Activated CD4-positive, alpha-beta T cell treated with anti-CD3 and anti-CD28 coated beads, Interleukin-10, Interleukin-2, amounts not matched to agents 100 ng/mL and 50 ng/mL, durations not matched to agents 16 hours and 8 hours (primary cell): ENCODE data around the gene CCDC110.
"Not testable (repeated sequence)": the region's sequence is repeated elsewhere in the genome, so short reads cannot be mapped to it uniquely, and the experiment has no call there.

Experiments
- DNase-seq: peaks from one replicate; pipeline ENCODE4 v3.0.0-alpha.2; 2020

Gene CCDC110

GRCh38 chr4:185471235-185472102 is at the start of gene CCDC110:
Gene CCDC110 (minus strand): TSS chr4:185471733. CDS start chr4:185471683, 50 bp downstream.
- DNase-seq: peak; percentile 92

DNA sequence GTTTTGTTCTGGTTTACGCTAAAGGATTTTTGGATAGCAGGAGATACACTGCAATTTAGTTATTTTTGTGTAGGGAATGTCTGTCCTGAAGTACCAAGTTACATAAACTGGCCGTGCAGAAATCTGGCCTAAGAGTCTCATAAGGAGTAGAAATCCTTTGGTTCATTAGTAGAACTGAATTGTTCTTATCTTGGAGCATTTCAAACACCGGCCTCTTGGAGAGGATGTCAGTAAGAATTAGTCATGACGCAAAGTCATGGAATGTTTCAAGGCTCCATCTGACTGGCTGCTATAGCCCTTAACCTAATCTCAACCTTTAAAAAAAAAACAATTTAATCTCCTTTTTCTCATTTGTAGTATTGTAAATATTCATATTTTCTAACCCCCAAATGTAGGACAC is 48.6 kb upstream of the CCDC110 start:
- no peak for DNase-seq

- no peak for DNase-seq
Measured at GRCh38 chr4:185518494-185518893, 47.0 kb upstream of the CCDC110 start.

- DNase-seq: no peak
Measured at GRCh38 chr4:185518069-185518468, 46.5 kb upstream of the CCDC110 start.

GRCh38 chr4:185515248-185515647 is 43.7 kb upstream of the CCDC110 start:
- no peak for DNase-seq

- DNase-seq: no peak
Measured at GRCh38 chr4:185514182-185514697, 42.7 kb upstream of the CCDC110 start.

- DNase-seq: peak; percentile 51
Measured at GRCh38 chr4:185513489-185514181, 42.1 kb upstream of the CCDC110 start.

- no peak for DNase-seq
Measured at GRCh38 chr4:185512516-185512915, 41.0 kb upstream of the CCDC110 start.

GRCh38 chr4:185511243-185511642 is 39.7 kb upstream of the CCDC110 start:
- not testable (repeated sequence) for DNase-seq

- DNase-seq: no peak
Measured at GRCh38 chr4:185510806-185511205, 39.3 kb upstream of the CCDC110 start.

- DNase-seq: no peak
Measured at GRCh38 chr4:185508181-185508580, 36.6 kb upstream of the CCDC110 start.

GRCh38 chr4:185506422-185506821 is 34.9 kb upstream of the CCDC110 start:
- DNase-seq: no peak

- DNase-seq: no peak
Measured at GRCh38 chr4:185504098-185505047, 32.8 kb upstream of the CCDC110 start.

GRCh38 chr4:185502386-185502785 is 30.9 kb upstream of the CCDC110 start:
- no peak for DNase-seq

- no peak for DNase-seq
Measured at GRCh38 chr4:185500576-185500975, 29.0 kb upstream of the CCDC110 start.

DNA sequence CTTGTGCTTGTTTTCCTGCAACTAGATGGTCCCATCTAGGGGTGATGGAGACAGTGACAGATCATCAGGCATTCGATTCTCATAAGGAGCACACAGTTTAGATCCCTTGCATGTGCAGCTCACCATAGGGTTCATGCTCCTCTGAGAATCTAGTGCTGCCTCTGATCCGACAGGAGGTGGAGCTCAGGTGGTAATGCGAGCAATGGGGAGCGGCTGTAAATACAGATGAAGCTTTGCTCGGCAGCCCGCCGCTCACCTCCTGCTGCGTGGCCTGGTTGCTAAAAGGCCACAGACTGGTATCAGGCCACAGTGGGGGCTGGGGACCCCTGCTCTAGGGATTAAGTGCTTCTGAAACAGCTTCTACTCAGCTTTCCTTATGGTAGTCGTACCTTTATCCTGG is 28.5 kb upstream of the CCDC110 start:
- no peak for DNase-seq

DNA sequence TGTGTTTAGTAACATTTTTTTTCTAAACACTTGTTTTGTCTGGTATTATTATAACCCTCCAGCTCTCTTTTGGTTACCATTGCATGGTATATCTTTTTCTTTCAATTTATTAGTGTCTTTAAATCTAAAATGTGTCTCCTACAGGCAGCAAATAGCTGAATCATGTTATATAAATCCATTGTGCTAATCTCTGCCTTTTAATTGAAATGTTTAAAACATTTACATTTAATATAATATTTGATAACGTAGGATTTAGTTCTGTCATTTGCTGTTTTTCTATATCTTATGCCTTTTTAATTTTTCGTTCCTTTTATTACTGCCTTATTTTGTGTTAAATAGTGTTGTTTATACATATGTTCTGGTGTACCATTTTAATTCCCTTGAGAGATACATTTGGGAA is 17.1 kb upstream of the CCDC110 start:
- DNase-seq: no peak

- no peak for DNase-seq
Measured at GRCh38 chr4:185481401-185481800, 9.9 kb upstream of the CCDC110 start.

DNA sequence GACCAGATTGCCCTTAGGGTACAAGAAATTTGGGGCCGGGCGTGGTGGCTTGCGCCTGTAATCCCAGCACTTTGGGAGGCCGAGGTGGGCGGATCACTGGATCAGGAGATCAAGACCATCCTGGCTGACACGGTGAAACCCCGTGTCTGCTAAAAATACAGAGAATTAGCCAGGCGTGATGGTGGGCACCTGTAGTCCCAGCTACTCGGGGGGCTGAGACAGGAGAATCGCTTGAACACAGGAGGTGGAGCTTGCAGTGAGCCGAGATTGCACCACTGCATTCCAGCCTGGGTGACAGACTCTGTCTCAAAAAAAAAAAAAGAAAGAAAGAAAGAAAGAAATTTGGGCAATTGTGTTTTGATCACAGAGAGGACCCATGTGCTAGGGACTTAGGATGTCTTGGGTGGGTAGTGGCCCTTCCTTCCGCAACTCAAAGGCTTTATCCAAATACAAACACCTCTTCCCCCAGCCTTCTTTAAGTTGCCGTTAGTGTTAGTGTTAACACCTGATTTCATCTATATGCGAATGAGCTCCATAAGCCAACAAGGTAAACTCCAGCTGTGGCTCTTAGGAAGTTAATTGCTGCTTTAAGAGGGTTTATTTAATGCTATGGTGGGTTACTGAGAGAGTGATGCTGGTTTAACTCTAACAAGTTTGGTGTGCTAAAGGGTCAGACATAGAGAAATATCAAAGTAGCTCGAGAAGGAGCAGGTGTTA is 8.6 kb upstream of the CCDC110 start:
- DNase-seq: no peak

GRCh38 chr4:185479507-185479971 is 8.0 kb upstream of the CCDC110 start:
- peak; percentile 50 for DNase-seq

DNA sequence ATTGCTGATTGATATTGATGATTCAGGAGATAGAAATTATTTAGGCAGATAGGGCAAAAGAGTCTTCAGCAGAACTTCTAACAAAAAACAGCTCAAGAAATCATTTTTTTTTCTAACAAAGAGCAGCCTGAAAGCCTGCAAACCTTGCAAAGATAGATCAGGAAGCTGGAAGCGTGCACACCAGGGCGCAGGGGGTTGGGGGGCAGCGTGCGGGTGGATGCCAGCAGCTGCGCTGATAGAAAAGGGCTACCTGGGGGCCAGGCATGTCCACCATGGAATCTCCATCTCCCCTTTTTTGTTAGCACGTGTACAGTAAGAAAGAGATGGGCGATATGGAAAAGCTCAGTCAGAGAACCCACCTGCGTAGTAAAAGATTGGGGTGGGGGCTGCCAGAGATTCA is 1.7 kb upstream of the CCDC110 start:
- DNase-seq: no peak

DNA sequence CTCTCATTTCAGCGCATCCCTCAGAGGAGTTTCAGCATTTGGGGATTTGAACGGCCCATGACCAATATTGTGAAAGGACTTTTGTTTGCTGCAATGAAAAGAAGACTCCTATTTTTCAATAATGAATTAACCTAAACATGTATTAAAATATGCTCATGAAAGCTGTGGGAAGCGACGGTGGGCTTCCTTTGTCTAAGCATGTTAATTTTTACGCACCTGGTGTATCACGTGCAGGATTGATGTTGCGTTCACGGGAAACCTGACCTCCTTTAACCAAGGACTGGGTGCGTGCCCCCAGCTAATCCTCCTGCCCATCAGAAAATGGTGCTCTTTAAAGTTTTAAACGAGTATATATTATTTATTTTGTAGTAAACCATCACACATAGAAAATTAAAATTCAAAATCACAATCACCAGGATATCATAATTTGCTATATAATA is 590 bp upstream of the CCDC110 start:
- DNase-seq: no peak
